Gastroesophageal sphincter (tissue), 4 donors: ENCODE data around the gene SCYGR4. TPM values are rescaled to one million over a fixed set of nuclear protein-coding genes. Genes with fewer than 3 reads are reported as not detected.

Experiments used
- ATAC-seq: fragments of 150-250 bp; one replicate; pipeline ENCODE4 v1.9.1; 2016; ENCODE audit warnings: mild to moderate bottlenecking, moderate library complexity
- H3K27ac ChIP-seq, 4 donors: fragments of 200-600 bp; sonication (generic) in 3 of 4; 1 replicate in 3 of 4; 2 replicates in 1 of 4; pipeline ENCODE4 v1.5.1; 2016 to 2019
- H3K27me3 ChIP-seq: fragments of 200-600 bp; sonication (generic); one replicate; pipeline ENCODE4 v1.5.1; 2019
- H3K36me3 ChIP-seq, 2 donors: fragments of 200-600 bp; sonication (generic); one replicate each; pipeline ENCODE4 v1.5.1; 2019; ENCODE audit warnings: control low read depth in 1 of 2
- H3K4me1 ChIP-seq, 3 donors: fragments of 200-600 bp; sonication (generic); 1 replicate in 2 of 3; 2 replicates in 1 of 3; pipeline ENCODE4 v1.5.1; 2016 to 2019; ENCODE audit warnings: control low read depth in 2 of 3
- H3K4me3 ChIP-seq, 2 donors: fragments of 200-600 bp; sonication (generic); one replicate each; pipeline ENCODE4 v1.5.1; 2019; ENCODE audit warnings: mild to moderate bottlenecking in 1 of 2, moderate library complexity in 1 of 2
- H3K9me3 ChIP-seq, 3 donors: fragments of 200-600 bp; sonication (generic); one replicate each; pipeline ENCODE4 v1.5.1; 2017 to 2019; ENCODE audit warnings: control low read depth in 2 of 3
- CTCF ChIP-seq, 4 experiments: fragments of 200-600 bp in 2 of 4; fragments of 450-650 bp in 2 of 4; sonication (generic) in 1 of 4; IDR thresholded peaks; one replicate each; pipeline ENCODE4 v1.5.1; 2017 to 2019; ENCODE audit warnings: antibody characterized with exemption in 4 of 4, mild to moderate bottlenecking in 2 of 4, moderate library complexity in 2 of 4
- EP300 ChIP-seq: sonication (generic); formaldehyde crosslinking; IDR thresholded peaks from one replicate; pipeline ENCODE4 v1.6.1; 2017; ENCODE audit warnings: antibody characterized with exemption, mild to moderate bottlenecking
- POLR2A ChIP-seq, 2 donors: fragments of 450-650 bp; IDR thresholded peaks; one replicate each; pipeline ENCODE4 v1.6.1; 2017; ENCODE audit warnings: antibody characterized with exemption in 2 of 2, mild to moderate bottlenecking in 2 of 2, moderate library complexity in 1 of 2
- POLR2AphosphoS5 ChIP-seq: sonication (generic); formaldehyde crosslinking; IDR thresholded peaks from one replicate; pipeline ENCODE4 v1.6.1; 2017; ENCODE audit warnings: antibody characterized with exemption
- WGBS, 2 donors: methylation state at CpG; one replicate each; pipeline ENCODE4 v1.1.5; 2018; ENCODE audit warnings: low coverage in 1 of 2; 5-methylcytosine and 5-hydroxymethylcytosine counted together
- total RNA-seq, 4 donors: library from RNA; depleted of rRNA; stranded (reverse); fragments of >200 nt; gene quantifications; one replicate each; pipeline ENCODE4 v1.1.0, GENCODE V29; 2016

The SCYGR4 gene
- total RNA-seq, 4 donors from 2014 or later = 0.62 TPM; not detected in 3

- 28 to 44% methylated on average over 4 of the region's 4 CpGs for WGBS, 2 donors
- TF ChIP-seq POLR2A (IDR thresholded peaks at IDR 0.05) (no peak), CTCF (IDR thresholded peaks at IDR 0.05) (no peak), EP300 (no peak), POLR2AphosphoS5 (no peak)
- H3K4me3 ChIP-seq = no peak overlapping the region
- H3K27ac ChIP-seq = no peak overlapping the region
- no peaks in the 10 kb centered on the region for H3K36me3 ChIP-seq
- peaks cover 3% of the 10 kb centered on the region for H3K27me3 ChIP-seq
- no peak for ATAC-seq
- no peaks in the 10 kb centered on the region for H3K4me1 ChIP-seq
- H3K9me3 ChIP-seq = no peaks in the 10 kb centered on the region
These were observed 667 bp upstream of the SCYGR4 start for GRCh38 chr2:227616631-227617030.

GRCh38 chr2:227623226-227623625, 5.9 kb downstream of the SCYGR4 start:
- TF ChIP-seq POLR2AphosphoS5 (no peak), POLR2A (IDR thresholded peaks at IDR 0.05) (no peak), EP300 (no peak), CTCF (IDR thresholded peaks at IDR 0.05) (no peak)
- no peak for ATAC-seq
- H3K36me3 ChIP-seq = no peaks in the 10 kb centered on the region

GRCh38 chr2:227625420-227625819, 8.1 kb downstream of the SCYGR4 start:
- ATAC-seq = no peak
- Histone ChIP-seq H3K4me3 (no peak overlapping the region), H3K27me3 (no peaks in the 10 kb centered on the region), H3K4me1 (no peaks in the 10 kb centered on the region), H3K27ac (no peak overlapping the region), H3K9me3 (peaks cover 0 to 8% (median 0%) of the 10 kb centered on the region in 3 donors), H3K36me3 (no peaks in the 10 kb centered on the region)
- WGBS, 2 donors = 33 to 44% methylated on average over 2 of the region's 2 CpGs
- TF ChIP-seq EP300 (no peak), POLR2A (IDR thresholded peaks at IDR 0.05) (no peak), CTCF (IDR thresholded peaks at IDR 0.05) (no peak), POLR2AphosphoS5 (no peak)

More at GRCh38 chr2:227623226-227623625, 5.9 kb downstream of the SCYGR4 start:
- no peaks in the 10 kb centered on the region for H3K4me1 ChIP-seq
- no peaks in the 10 kb centered on the region for H3K27me3 ChIP-seq
- H3K9me3 ChIP-seq = peaks cover 0 to 8% (median 0%) of the 10 kb centered on the region in 3 donors
- H3K27ac ChIP-seq = no peak overlapping the region
- H3K4me3 ChIP-seq = no peak overlapping the region

GRCh38 chr2:227626580-227627151, 9.4 kb downstream of the SCYGR4 start:
- Histone ChIP-seq H3K36me3 (no peaks in the 10 kb centered on the region), H3K27me3 (no peaks in the 10 kb centered on the region), H3K4me3 (no peak overlapping the region), H3K27ac (no peak overlapping the region), H3K9me3 (peaks cover 0 to 8% (median 0%) of the 10 kb centered on the region in 3 donors), H3K4me1 (no peaks in the 10 kb centered on the region)
- no peak for ATAC-seq
- WGBS, 2 donors = 92 to 100% methylated on average over 5 to 6 of the region's 10 CpGs
- TF ChIP-seq POLR2AphosphoS5 (no peak), CTCF (IDR thresholded peaks at IDR 0.05) (no peak), POLR2A (IDR thresholded peaks at IDR 0.05) (no peak), EP300 (no peak)

- TF ChIP-seq POLR2A (IDR thresholded peaks at IDR 0.05) = no peak
- no peak for TF ChIP-seq POLR2AphosphoS5
- TF ChIP-seq EP300 = no peak
- TF ChIP-seq CTCF (IDR thresholded peaks at IDR 0.05) = no peak
- Histone ChIP-seq H3K36me3 (no peaks in the 10 kb centered on the region), H3K9me3 (peaks cover 0 to under 1% (median 0%) of the 10 kb centered on the region in 3 donors), H3K27me3 (no peaks in the 10 kb centered on the region), H3K4me1 (no peaks in the 10 kb centered on the region), H3K4me3 (no peak overlapping the region), H3K27ac (no peak overlapping the region)
- 79 to 86% methylated on average over 3 of the region's 3 CpGs for WGBS, 2 donors
- ATAC-seq = no peak
These were observed 10.5 kb downstream of the SCYGR4 start for GRCh38 chr2:227627769-227628168.
